H1 (cell line): ENCODE measurements around the gene KDELR1.

ENCODE experiments used
- CREB1 ChIP-seq: IDR thresholded peaks from 2 replicates; pipeline ENCODE4 v1.6.1; 2012; ENCODE audit warnings: inconsistent platforms
- CTCF ChIP-seq, 3 experiments: IDR thresholded peaks; 1 replicate in 2 of 3; 2 replicates in 1 of 3; pipeline versions ENCODE4 v1.5.1 to v1.6.1; 2011; ENCODE audit warnings: low read length in 3 of 3, mild to moderate bottlenecking in 3 of 3, inconsistent platforms in 2 of 3, low read depth in 1 of 3, moderate library complexity in 1 of 3; ENCODE audit not compliant: insufficient read depth in 1 of 3; ENCODE audit errors: control extremely low read depth in 1 of 3
- E2F6 ChIP-seq: IDR thresholded peaks from 2 replicates; pipeline ENCODE4 v1.6.1; 2012; ENCODE audit warnings: inconsistent platforms
- EZH2 ChIP-seq: fragments of 200-600 bp; sonication (generic); IDR thresholded peaks from 2 replicates; pipeline ENCODE4 v1.7.1; 2012; ENCODE audit warnings: low read depth, mild to moderate bottlenecking, moderate library complexity, low read length, inconsistent platforms; ENCODE audit not compliant: severe bottlenecking
- KDM1A ChIP-seq: fragments of 200-600, 300-600 bp; sonication (generic); IDR thresholded peaks from 2 replicates; pipeline ENCODE4 v1.7.1; 2016; ENCODE audit warnings: mild to moderate bottlenecking, low read length, borderline replicate concordance
- KDM5A ChIP-seq: fragments of 200-600 bp; IDR thresholded peaks from 2 replicates; pipeline ENCODE4 v1.7.1; 2012; ENCODE audit warnings: mild to moderate bottlenecking, low read length, inconsistent platforms, mixed read lengths
- NANOG ChIP-seq: IDR thresholded peaks from 2 replicates; pipeline ENCODE4 v1.6.1; 2011; ENCODE audit warnings: low read length, low read depth, mild to moderate bottlenecking, inconsistent platforms; ENCODE audit not compliant: insufficient read depth, poor library complexity, severe bottlenecking
- POLR2A ChIP-seq, 2 experiments: IDR thresholded peaks; 1 replicate in 1 of 2; 2 replicates in 1 of 2; pipeline ENCODE4 v1.6.1; 2011; ENCODE audit warnings: low read depth in 2 of 2, low read length in 2 of 2, mild to moderate bottlenecking in 2 of 2; ENCODE audit errors: control extremely low read depth in 1 of 2
- POLR2AphosphoS5 ChIP-seq: IDR thresholded peaks from 2 replicates; pipeline ENCODE4 v1.6.1; 2011; ENCODE audit warnings: low read depth, low read length
- RFX5 ChIP-seq: IDR thresholded peaks from 2 replicates; pipeline ENCODE4 v1.6.1; 2011; ENCODE audit warnings: low read depth, low read length, improper control_type of control experiment, borderline replicate concordance
- TEAD4 ChIP-seq: IDR thresholded peaks from 2 replicates; pipeline ENCODE4 v1.6.1; 2012; ENCODE audit warnings: low read depth, low read length, inconsistent platforms, mixed read lengths
- ZNF274 ChIP-seq: IDR thresholded peaks from 2 replicates; pipeline ENCODE4 v1.7.0; 2012; ENCODE audit warnings: low read length, borderline replicate concordance; ENCODE audit errors: extremely low read depth

GRCh38 chr19:48415806-48416221 is 24.5 kb upstream of the KDELR1 start:
- TF ChIP-seq ZNF274: no peak
- TF ChIP-seq CTCF (IDR thresholded peaks at IDR 0.05; ENCODE audit: control extremely low read depth in 1 of 3, insufficient read depth in 1 of 3, low read depth in 1 of 3, low read length in 3 of 3): no peak
- TF ChIP-seq EZH2: no peak
- no peak for TF ChIP-seq RFX5
- no peak for TF ChIP-seq E2F6
- TF ChIP-seq NANOG: no peak
- TF ChIP-seq TEAD4: no peak
- TF ChIP-seq POLR2AphosphoS5: no peak
- no peak for TF ChIP-seq CREB1
- no peak for TF ChIP-seq POLR2A (IDR thresholded peaks at IDR 0.05; ENCODE audit: control extremely low read depth in 1 of 2, low read depth in 2 of 2, low read length in 2 of 2)
- no peak for TF ChIP-seq KDM5A
- no peak for TF ChIP-seq KDM1A
